ENCODE results near the gene UNC13B.

Gene UNC13B

DNA sequence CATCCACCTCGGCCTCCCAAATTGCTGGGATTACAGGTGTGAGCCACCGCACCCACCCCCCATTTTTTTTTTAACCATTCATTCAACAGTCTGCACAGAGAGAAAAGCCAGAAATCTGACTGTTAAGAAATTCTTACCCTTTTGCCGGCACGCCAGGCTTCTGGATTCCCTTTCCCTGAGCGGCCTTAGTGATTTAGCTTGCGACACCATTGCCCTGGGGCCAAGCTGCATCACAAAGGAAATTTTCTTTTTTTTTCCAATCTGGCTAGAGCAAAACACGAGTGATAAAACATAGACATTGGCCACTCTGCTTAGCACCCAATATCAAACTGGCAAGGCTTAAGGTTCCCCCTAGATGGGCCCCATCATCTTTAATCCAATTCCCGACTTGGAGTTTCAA lies 24.9 kb upstream of the UNC13B start:
- no peak for TF ChIP-seq TAF1 (IDR thresholded peaks at IDR 0.05; ENCODE audit: borderline replicate concordance, insufficient read depth, low read length)
- TF ChIP-seq POLR2AphosphoS5 (IDR thresholded peaks at IDR 0.05; ENCODE audit: low read depth, low read length) = no peak
- TF ChIP-seq SIN3A (IDR thresholded peaks at IDR 0.05; ENCODE audit: borderline replicate concordance, insufficient read depth, low read length) = no peak
- no peak for TF ChIP-seq FOXP2 (optimal IDR thresholded peaks at IDR 0.05; ENCODE audit: borderline replicate concordance, extremely low read depth, extremely low read length, insufficient read depth)
- TF ChIP-seq REST (IDR thresholded peaks at IDR 0.05; ENCODE audit: insufficient read depth in 1 of 2, low read depth in 2 of 2, low read length in 2 of 2) = no peak

DNA sequence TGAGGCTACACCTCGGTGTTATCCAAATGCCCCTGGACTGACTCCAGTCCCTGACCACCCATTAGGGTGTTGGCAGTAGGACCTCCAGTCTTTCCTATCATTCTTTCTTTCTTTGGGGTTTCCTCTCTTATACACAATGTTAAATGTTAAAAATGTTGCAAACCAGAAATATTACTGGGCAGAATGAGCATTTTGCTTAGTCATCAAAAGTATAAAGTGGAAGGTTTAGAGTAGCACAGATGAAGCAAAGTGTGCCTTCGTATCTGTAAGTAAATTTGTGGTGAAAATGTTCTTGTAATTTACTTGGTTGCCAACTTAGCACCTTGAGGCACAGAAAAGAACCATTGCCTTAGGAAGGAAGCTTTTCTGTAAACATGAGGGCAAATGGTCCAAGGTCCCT lies 21.7 kb upstream of the UNC13B start:
- TF ChIP-seq TAF1 (IDR thresholded peaks at IDR 0.05; ENCODE audit: borderline replicate concordance, insufficient read depth, low read length) = no peak
- TF ChIP-seq SIN3A (IDR thresholded peaks at IDR 0.05; ENCODE audit: borderline replicate concordance, insufficient read depth, low read length) = no peak
- no peak for TF ChIP-seq REST (IDR thresholded peaks at IDR 0.05; ENCODE audit: insufficient read depth in 1 of 2, low read depth in 2 of 2, low read length in 2 of 2)
- no peak for TF ChIP-seq FOXP2 (optimal IDR thresholded peaks at IDR 0.05; ENCODE audit: borderline replicate concordance, extremely low read depth, extremely low read length, insufficient read depth)

DNA sequence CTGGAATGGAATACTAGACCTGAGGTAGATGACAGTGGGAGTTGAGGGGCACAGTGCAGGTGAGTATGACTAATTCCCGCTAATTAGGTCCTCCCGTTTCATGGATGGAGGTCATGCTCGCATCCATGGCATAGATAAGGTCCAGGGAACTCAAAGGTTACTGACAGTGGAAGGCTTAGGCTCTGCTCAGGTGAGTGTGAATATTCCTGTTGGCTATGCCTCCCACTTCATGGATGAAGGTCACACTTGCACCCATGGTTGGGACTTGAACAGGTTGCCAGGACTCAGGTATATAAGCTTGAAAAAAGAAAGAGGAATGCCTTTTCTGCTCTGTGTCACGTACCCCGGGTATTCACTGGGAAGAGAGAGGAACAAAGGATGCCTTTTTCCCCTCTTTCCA lies 19.8 kb upstream of the UNC13B start:
- TF ChIP-seq TAF1 (IDR thresholded peaks at IDR 0.05; ENCODE audit: borderline replicate concordance, insufficient read depth, low read length) = no peak
- no peak for TF ChIP-seq FOXP2 (optimal IDR thresholded peaks at IDR 0.05; ENCODE audit: borderline replicate concordance, extremely low read depth, extremely low read length, insufficient read depth)
- TF ChIP-seq REST (IDR thresholded peaks at IDR 0.05; ENCODE audit: insufficient read depth in 1 of 2, low read depth in 2 of 2, low read length in 2 of 2) = no peak
- no peak for TF ChIP-seq SIN3A (IDR thresholded peaks at IDR 0.05; ENCODE audit: borderline replicate concordance, insufficient read depth, low read length)
- TF ChIP-seq POLR2AphosphoS5 (IDR thresholded peaks at IDR 0.05; ENCODE audit: low read depth, low read length) = no peak

- TF ChIP-seq POLR2AphosphoS5 (IDR thresholded peaks at IDR 0.05; ENCODE audit: low read depth, low read length) (no peak), REST (IDR thresholded peaks at IDR 0.05; ENCODE audit: insufficient read depth in 1 of 2, low read depth in 2 of 2, low read length in 2 of 2) (no peak), FOXP2 (optimal IDR thresholded peaks at IDR 0.05; ENCODE audit: borderline replicate concordance, extremely low read depth, extremely low read length, insufficient read depth) (no peak), SIN3A (IDR thresholded peaks at IDR 0.05; ENCODE audit: borderline replicate concordance, insufficient read depth, low read length) (no peak), TAF1 (IDR thresholded peaks at IDR 0.05; ENCODE audit: borderline replicate concordance, insufficient read depth, low read length) (no peak)
Observed at GRCh38 chr9:35152926-35153325, 8.9 kb upstream of the UNC13B start.

DNA sequence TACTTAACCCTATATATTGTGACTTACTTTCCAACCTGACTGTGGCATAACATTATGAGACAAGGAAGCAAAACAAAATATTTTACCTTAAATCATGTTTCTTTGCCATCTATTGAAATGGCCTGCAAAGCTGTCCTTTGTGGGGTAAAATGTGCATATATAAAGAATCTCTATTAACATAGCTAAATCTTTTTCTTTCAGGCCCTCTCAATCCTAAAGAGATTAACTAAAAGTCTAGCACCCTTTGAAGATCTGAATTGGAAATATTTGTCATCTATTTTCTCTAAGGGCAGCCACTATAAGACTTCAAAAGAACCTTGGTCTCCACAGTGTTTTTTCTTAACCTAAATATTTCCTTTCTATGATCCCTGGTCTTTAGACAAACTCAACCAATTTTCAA lies 5.0 kb upstream of the UNC13B start:
- TF ChIP-seq TAF1 (IDR thresholded peaks at IDR 0.05; ENCODE audit: borderline replicate concordance, insufficient read depth, low read length) (no peak), REST (IDR thresholded peaks at IDR 0.05; ENCODE audit: insufficient read depth in 1 of 2, low read depth in 2 of 2, low read length in 2 of 2) (no peak), POLR2AphosphoS5 (IDR thresholded peaks at IDR 0.05; ENCODE audit: low read depth, low read length) (no peak), SIN3A (IDR thresholded peaks at IDR 0.05; ENCODE audit: borderline replicate concordance, insufficient read depth, low read length) (no peak), FOXP2 (optimal IDR thresholded peaks at IDR 0.05; ENCODE audit: borderline replicate concordance, extremely low read depth, extremely low read length, insufficient read depth) (no peak)
